Parathyroid adenoma (tissue), 2 donors: ENCODE data around the gene PUM1.

Source experiments
- H2AFZ ChIP-seq: fragments of 300-600 bp; sonication (generic); one replicate; pipeline ENCODE4 v1.7.0; 2017; ENCODE audit warnings: antibody characterized with exemption, mild to moderate bottlenecking
- H3K27ac ChIP-seq: fragments of 300-600 bp; sonication (generic); one replicate; pipeline ENCODE4 v1.7.0; 2017
- H3K27me3 ChIP-seq: fragments of 300-600 bp; sonication (generic); one replicate; pipeline ENCODE4 v1.7.0; 2017; ENCODE audit warnings: low read length; ENCODE audit not compliant: control insufficient read depth, insufficient read depth
- H3K36me3 ChIP-seq: fragments of 300-600 bp; sonication (generic); one replicate; pipeline ENCODE4 v1.7.0; 2017; ENCODE audit warnings: low read length; ENCODE audit not compliant: control insufficient read depth, insufficient read depth
- H3K4me1 ChIP-seq: fragments of 300-600 bp; sonication (generic); one replicate; pipeline ENCODE4 v1.7.0; 2017; ENCODE audit warnings: control low read depth
- H3K4me2 ChIP-seq: fragments of 300-600 bp; sonication (generic); one replicate; pipeline ENCODE4 v1.7.0; 2017; ENCODE audit warnings: low read length
- H3K4me3 ChIP-seq: fragments of 300-600 bp; sonication (generic); one replicate; pipeline ENCODE4 v1.7.0; 2017; ENCODE audit warnings: low read depth, low read length
- H3K79me2 ChIP-seq: fragments of 300-600 bp; sonication (generic); one replicate; pipeline ENCODE4 v1.7.0; 2017; ENCODE audit warnings: control low read depth
- H3K9ac ChIP-seq: fragments of 300-600 bp; sonication (generic); one replicate; pipeline ENCODE4 v1.7.0; 2017; ENCODE audit warnings: mild to moderate bottlenecking
- H3K9me3 ChIP-seq: fragments of 300-600 bp; sonication (generic); one replicate; pipeline ENCODE4 v1.7.0; 2017; ENCODE audit warnings: low read length; ENCODE audit not compliant: control insufficient read depth
- CTCF ChIP-seq: fragments of 300-600 bp; sonication (generic); IDR thresholded peaks from one replicate; pipeline ENCODE4 v1.7.0; 2017; ENCODE audit warnings: antibody characterized with exemption, mild to moderate bottlenecking
- donor health status: primary hyperparathyroidism.

PUM1 gene

GRCh38 chr1:30934613-30935012 lies 130.9 kb downstream of the PUM1 start:
- H3K27ac ChIP-seq, result no peak overlapping the region
- no peak overlapping the region for H2AFZ ChIP-seq
- H3K36me3 ChIP-seq, result no peaks in the 10 kb centered on the region
- no peak overlapping the region for H3K4me3 ChIP-seq
- no peaks in the 10 kb centered on the region for H3K9me3 ChIP-seq
- no peak overlapping the region for H3K4me2 ChIP-seq
- H3K4me1 ChIP-seq, result no peaks in the 10 kb centered on the region
- no peak overlapping the region for H3K9ac ChIP-seq
- H3K27me3 ChIP-seq, result no peaks in the 10 kb centered on the region
- TF ChIP-seq CTCF, result no peak
- no peaks in the 10 kb centered on the region for H3K79me2 ChIP-seq

GRCh38 chr1:30933874-30934252 lies 131.7 kb downstream of the PUM1 start:
- no peak overlapping the region for H3K27ac ChIP-seq
- H3K4me3 ChIP-seq, result no peak overlapping the region
- no peaks in the 10 kb centered on the region for H3K36me3 ChIP-seq
- H3K79me2 ChIP-seq, result no peaks in the 10 kb centered on the region
- no peak overlapping the region for H3K4me2 ChIP-seq
- H3K9me3 ChIP-seq, result no peaks in the 10 kb centered on the region
- TF ChIP-seq CTCF, result no peak
- H3K27me3 ChIP-seq, result no peaks in the 10 kb centered on the region
- H2AFZ ChIP-seq, result no peak overlapping the region
- H3K4me1 ChIP-seq, result no peaks in the 10 kb centered on the region
- no peak overlapping the region for H3K9ac ChIP-seq

GRCh38 chr1:30930631-30931173 lies 134.8 kb downstream of the PUM1 start:
- Histone ChIP-seq H3K27me3 (no peaks in the 10 kb centered on the region), H3K27ac (no peak overlapping the region)
- TF ChIP-seq CTCF, result no peak

GRCh38 chr1:30929944-30930525 lies 135.5 kb downstream of the PUM1 start:
- Histone ChIP-seq H3K9me3 (no peaks in the 10 kb centered on the region), H3K79me2 (no peaks in the 10 kb centered on the region), H3K27me3 (no peaks in the 10 kb centered on the region), H3K9ac (no peak overlapping the region), H3K4me2 (no peak overlapping the region), H3K36me3 (no peaks in the 10 kb centered on the region), H3K4me3 (no peak overlapping the region), H2AFZ (no peak overlapping the region), H3K27ac (no peak overlapping the region), H3K4me1 (no peaks in the 10 kb centered on the region)
- no peak for TF ChIP-seq CTCF

More at GRCh38 chr1:30930631-30931173, 134.8 kb downstream of the PUM1 start:
- H3K4me2 ChIP-seq, result no peak overlapping the region
- H2AFZ ChIP-seq, result no peak overlapping the region
- no peaks in the 10 kb centered on the region for H3K9me3 ChIP-seq
- H3K79me2 ChIP-seq, result no peaks in the 10 kb centered on the region
- H3K36me3 ChIP-seq, result no peaks in the 10 kb centered on the region
- H3K4me1 ChIP-seq, result no peaks in the 10 kb centered on the region
- no peak overlapping the region for H3K4me3 ChIP-seq
- H3K9ac ChIP-seq, result no peak overlapping the region
